GM23338 (cell line): Measurements from ENCODE around the gene STK17A. TPM values are rescaled to one million over a fixed set of nuclear protein-coding genes. Genes with fewer than 3 reads are reported as not detected.

ENCODE experiments used
- ATAC-seq: fragments of 200-7000 bp; cut with Tn5 transposase; 3 replicates; pipeline ENCODE4 v1.9.1; 2020
- DNase-seq: peaks from one replicate; pipeline ENCODE4 v3.0.0-alpha.2; 2015; ENCODE audit warnings: low spot score
- H2AFZ ChIP-seq: fragments of 200-600 bp; sonication (generic); 2 replicates; pipeline ENCODE4 v1.8.0; 2016; ENCODE audit warnings: antibody characterized with exemption, mild to moderate bottlenecking, moderate library complexity
- H3F3A ChIP-seq: fragments of 200-600 bp; sonication (generic); replicated peaks from 2 replicates; pipeline ENCODE4 v1.8.0; 2017; ENCODE audit warnings: antibody characterized with exemption, mixed run types, low read depth
- H3K27ac ChIP-seq: fragments of 200-600 bp; sonication (generic); 2 replicates; pipeline ENCODE4 v1.6.1; 2016; ENCODE audit warnings: low read depth
- H3K27me3 ChIP-seq: fragments of 200-600 bp; sonication (generic); 2 replicates; pipeline ENCODE4 v1.8.0; 2016; ENCODE audit warnings: mild to moderate bottlenecking, mixed run types, moderate library complexity; ENCODE audit not compliant: insufficient read depth
- H3K36me3 ChIP-seq: fragments of 200-600 bp; sonication (generic); 2 replicates; pipeline ENCODE4 v1.8.0; 2016; ENCODE audit warnings: mild to moderate bottlenecking; ENCODE audit not compliant: insufficient read depth
- H3K4me1 ChIP-seq: fragments of 200-600 bp; sonication (generic); 2 replicates; pipeline ENCODE4 v1.8.0; 2016; ENCODE audit warnings: mild to moderate bottlenecking, moderate library complexity; ENCODE audit not compliant: insufficient read depth
- H3K4me2 ChIP-seq: fragments of 200-600 bp; sonication (generic); 2 replicates; pipeline ENCODE4 v1.7.1; 2017; ENCODE audit warnings: mixed run types
- H3K4me3 ChIP-seq: fragments of 200-600 bp; sonication (generic); 2 replicates; pipeline ENCODE4 v1.6.1; 2016; ENCODE audit warnings: mixed run types
- H3K79me2 ChIP-seq: fragments of 200-600 bp; sonication (generic); replicated peaks from 2 replicates; pipeline ENCODE4 v1.8.0; 2017; ENCODE audit warnings: mild to moderate bottlenecking; ENCODE audit not compliant: insufficient read depth
- H3K9me2 ChIP-seq: fragments of 200-600 bp; sonication (generic); 2 replicates; pipeline ENCODE4 v1.8.0; 2017; ENCODE audit not compliant: insufficient read depth
- H4K20me1 ChIP-seq: fragments of 200-600 bp; sonication (generic); replicated peaks from 2 replicates; pipeline ENCODE4 v1.8.0; 2017; ENCODE audit warnings: mild to moderate bottlenecking; ENCODE audit not compliant: insufficient read depth
- H3K27ac Mint-ChIP-seq: 2 replicates; pipeline ENCODE4 v1.8.0; 2020; ENCODE audit warnings: inconsistent platforms, mild to moderate bottlenecking, moderate library complexity, mixed read lengths
- H3K27me3 Mint-ChIP-seq: 3 replicates; pipeline ENCODE4 v1.8.0; 2022; ENCODE audit warnings: low read depth, mild to moderate bottlenecking, moderate library complexity, mixed read lengths, inconsistent platforms; ENCODE audit not compliant: insufficient read depth, poor library complexity
- H3K36me3 Mint-ChIP-seq: 3 replicates; pipeline ENCODE4 v1.8.0; 2021; ENCODE audit warnings: low read depth, mild to moderate bottlenecking, inconsistent platforms, moderate library complexity, mixed read lengths
- H3K4me1 Mint-ChIP-seq: 3 replicates; pipeline ENCODE4 v1.8.0; 2020; ENCODE audit warnings: mild to moderate bottlenecking, inconsistent platforms, mixed read lengths
- H3K4me3 Mint-ChIP-seq: 3 replicates; pipeline ENCODE4 v1.8.0; 2021; ENCODE audit warnings: moderate library complexity, mild to moderate bottlenecking, inconsistent platforms, mixed read lengths
- H3K9me3 Mint-ChIP-seq: 3 replicates; pipeline ENCODE4 v1.8.0; 2020; ENCODE audit warnings: moderate library complexity, mild to moderate bottlenecking, inconsistent platforms, mixed read lengths
- CREB1 ChIP-seq: fragments of 250-450 bp; sonication (Bioruptor Pico); IDR thresholded peaks from 2 replicates; pipeline ENCODE4 v1.5.0; 2020; ENCODE audit warnings: low read depth, mild to moderate bottlenecking, moderate library complexity
- CTCF ChIP-seq, 2 experiments: fragments of 200-600 bp in 1 of 2; sonication (generic) in 1 of 2; conservative IDR thresholded peaks; 2 replicates each; pipeline versions ENCODE4 v1.5.1 to v1.6.1; 2016 to 2017; ENCODE audit warnings: antibody characterized with exemption in 2 of 2, low read depth in 2 of 2, mild to moderate bottlenecking in 2 of 2, moderate library complexity in 1 of 2
- ETS1 ChIP-seq: IDR thresholded peaks from 2 replicates; pipeline ENCODE4 v1.6.1; 2016; ENCODE audit warnings: antibody characterized with exemption
- EZH2 ChIP-seq: fragments of 200-600 bp; sonication (generic); IDR thresholded peaks from one replicate; pipeline ENCODE4 v1.8.0; 2017; ENCODE audit warnings: antibody characterized with exemption, mild to moderate bottlenecking, low read depth; ENCODE audit not compliant: unreplicated experiment
- EZH2phosphoT487 ChIP-seq: fragments of 200-600 bp; sonication (generic); IDR thresholded peaks from one replicate; pipeline ENCODE4 v1.8.1; 2018; ENCODE audit warnings: antibody characterized with exemption; ENCODE audit not compliant: unreplicated experiment
- JUNB ChIP-seq: IDR thresholded peaks from one replicate; pipeline ENCODE4 v1.6.1; 2016; ENCODE audit warnings: antibody characterized with exemption; ENCODE audit not compliant: unreplicated experiment
- NANOG ChIP-seq: IDR thresholded peaks from 2 replicates; pipeline ENCODE4 v1.6.1; 2016; ENCODE audit warnings: antibody characterized with exemption, borderline replicate concordance
- POLR2AphosphoS5 ChIP-seq: IDR thresholded peaks from 2 replicates; pipeline ENCODE4 v1.6.1; 2016; ENCODE audit warnings: antibody characterized with exemption, low read depth
- REST ChIP-seq: IDR thresholded peaks from one replicate; pipeline ENCODE4 v1.6.1; 2018; ENCODE audit warnings: antibody characterized with exemption; ENCODE audit not compliant: unreplicated experiment
- STAT1 ChIP-seq: IDR thresholded peaks from one replicate; pipeline ENCODE4 v1.6.1; 2016; ENCODE audit warnings: antibody characterized with exemption; ENCODE audit not compliant: unreplicated experiment
- ZNF114 ChIP-seq: fragments of 250-450 bp; sonication (Bioruptor Pico); IDR thresholded peaks from 2 replicates; pipeline ENCODE4 v1.5.0; 2020; ENCODE audit warnings: mild to moderate bottlenecking, moderate library complexity
- ZNF331 ChIP-seq: fragments of 250-450 bp; sonication (Bioruptor Pico); IDR thresholded peaks from 2 replicates; pipeline ENCODE4 v1.5.0; 2020; ENCODE audit warnings: low read depth, mild to moderate bottlenecking, moderate library complexity
- ZNF462 ChIP-seq: fragments of 250-450 bp; sonication (Bioruptor Pico); IDR thresholded peaks from 2 replicates; pipeline ENCODE4 v1.5.0; 2020; ENCODE audit warnings: mild to moderate bottlenecking, moderate library complexity
- polyA plus RNA-seq: library from polyadenylated mRNA; unstranded; fragments of >200 nt; fragmentation: Nextera tagmentation; extraction: Ambion mirVana; gene quantifications from 2 replicates; pipeline ENCODE4 v1.2.1, GENCODE V29; 2016
- total RNA-seq: library from RNA; depleted of rRNA; stranded (reverse); fragments of >200 nt; shearing (Covaris generic); gene quantifications from 2 replicates; pipeline ENCODE4 v1.2.3, GENCODE V29; 2014

The STK17A gene
- total and polyA plus RNA-seq, 2 experiments from 2014 or later = 21.2 to 21.8 TPM

- peaks cover 10% of the 10 kb centered on the region for H3K27me3 ChIP-seq
- Mint-ChIP-seq H3K36me3 (no peaks in the 10 kb centered on the region; the same call in 2 of the 3 replicates), H3K27ac (no peak overlapping the region), H3K4me1 (peaks cover 30% of the 10 kb centered on the region), H3K9me3 (0 out of 3 replicates have a peak, but pooled peaks cover 3% of the 10 kb centered on the region), H3K27me3 (peaks cover 13% of the 10 kb centered on the region), H3K4me3 (peak overlapping the region; percentile 91)
- peaks cover 3% of the 10 kb centered on the region; the same call in 1 of the 2 replicates for H4K20me1 ChIP-seq
- no peak overlapping the region for H2AFZ ChIP-seq
- no peak overlapping the region for H3K27ac ChIP-seq
- peak overlapping the region; percentile 88 for H3K4me2 ChIP-seq
- TF ChIP-seq NANOG = no peak
- no peak for TF ChIP-seq ZNF114 (CRISPR knock-in tag)
- TF ChIP-seq REST = no peak
- no peak; the same call in 1 of the 2 replicates for TF ChIP-seq POLR2AphosphoS5
- TF ChIP-seq ETS1 = no peak
- no peak for TF ChIP-seq JUNB
- no peak for TF ChIP-seq EZH2phosphoT487
- TF ChIP-seq ZNF331 = no peak
- no peak for TF ChIP-seq EZH2
- TF ChIP-seq CTCF (conservative IDR thresholded peaks at IDR 0.05; ENCODE audit: low read depth in 2 of 2) = no peak; a peak in 1 of 4 replicates
- no peak for TF ChIP-seq ZNF462 (CRISPR knock-in tag)
- TF ChIP-seq STAT1 = no peak
- no peak for TF ChIP-seq CREB1 (CRISPR knock-in tag)
- no peaks in the 10 kb centered on the region for H3K36me3 ChIP-seq
- H3K4me3 ChIP-seq = peak overlapping the region; percentile 72
- H3K79me2 ChIP-seq = peaks cover 43% of the 10 kb centered on the region
- ATAC-seq (peak; percentile 19), DNase-seq (peak; percentile 50)
- peaks cover 10% of the 10 kb centered on the region for H3K4me1 ChIP-seq
- H3F3A ChIP-seq = no peaks in the 10 kb centered on the region
- H3K9me2 ChIP-seq = no peaks in the 10 kb centered on the region
Observed at GRCh38 chr7:43583424-43584194, 701 bp downstream of the STK17A start.
